GM12874 (cell line): ENCODE results near the gene NEK4.

ENCODE experiments used
- CTCF ChIP-seq: IDR thresholded peaks from 2 replicates; pipeline ENCODE4 v1.5.1; 2011; ENCODE audit warnings: low read depth, mild to moderate bottlenecking, control low read depth, low read length, moderate library complexity; ENCODE audit not compliant: insufficient read depth

NEK4 gene

GRCh38 chr3:52811452-52812011, 40.8 kb upstream of the NEK4 start:
- TF ChIP-seq CTCF: no peak

GRCh38 chr3:52810923-52811322, 40.2 kb upstream of the NEK4 start:
- TF ChIP-seq CTCF: no peak

GRCh38 chr3:52809662-52810377, 39.1 kb upstream of the NEK4 start:
- no peak for TF ChIP-seq CTCF

- TF ChIP-seq CTCF: no peak
These were observed 38.4 kb upstream of the NEK4 start for GRCh38 chr3:52809149-52809548.

- no peak for TF ChIP-seq CTCF
These were observed 34.7 kb upstream of the NEK4 start for GRCh38 chr3:52805270-52806039.

GRCh38 chr3:52801839-52802238, 31.1 kb upstream of the NEK4 start:
- TF ChIP-seq CTCF: no peak

- TF ChIP-seq CTCF: no peak
These were observed 29.3 kb upstream of the NEK4 start for GRCh38 chr3:52800079-52800478.
